HUES48 (cell line): Measurements from ENCODE around the gene RGMB.

Source experiments
- H3K27ac ChIP-seq: one replicate; pipeline ENCODE4 v1.7.0; 2013; ENCODE audit warnings: low read depth, low read length, inconsistent platforms
- H3K27me3 ChIP-seq: 2 replicates; pipeline ENCODE4 v1.6.1; 2013; ENCODE audit warnings: mild to moderate bottlenecking, low read length; ENCODE audit not compliant: control insufficient read depth, insufficient read depth
- H3K36me3 ChIP-seq: 2 replicates; pipeline ENCODE4 v1.6.1; 2013; ENCODE audit warnings: low read length; ENCODE audit not compliant: control insufficient read depth, insufficient read depth
- H3K4me1 ChIP-seq: 2 replicates; pipeline ENCODE4 v1.6.1; 2013; ENCODE audit warnings: mild to moderate bottlenecking, low read length; ENCODE audit not compliant: control insufficient read depth, insufficient read depth
- H3K4me3 ChIP-seq: 2 replicates; pipeline ENCODE4 v1.5.1; 2013; ENCODE audit warnings: mild to moderate bottlenecking, low read depth, low read length
- H3K9ac ChIP-seq: 2 replicates; pipeline ENCODE4 v1.6.1; 2013; ENCODE audit warnings: mild to moderate bottlenecking, low read depth, low read length, moderate library complexity
- H3K9me3 ChIP-seq: 2 replicates; pipeline ENCODE4 v1.6.1; 2013; ENCODE audit warnings: low read length; ENCODE audit not compliant: control insufficient read depth, insufficient read depth

RGMB gene

GRCh38 chr5:98796197-98796972, 22.9 kb downstream of the RGMB start:
- 0 out of 2 replicates have a peak overlapping the region, but pooled peaks have one; percentile 25 for H3K4me3 ChIP-seq
- peaks cover 23% of the 10 kb centered on the region for H3K4me1 ChIP-seq
- H3K9ac ChIP-seq: peak overlapping the region; percentile 42
- no peaks in the 10 kb centered on the region for H3K27me3 ChIP-seq
- peaks cover 16% of the 10 kb centered on the region for H3K36me3 ChIP-seq
- peak overlapping the region; percentile 75 for H3K27ac ChIP-seq
- H3K9me3 ChIP-seq: no peaks in the 10 kb centered on the region

- Histone ChIP-seq H3K9me3 (no peaks in the 10 kb centered on the region), H3K27ac (no peak overlapping the region), H3K4me1 (peaks cover 19% of the 10 kb centered on the region), H3K9ac (no peak overlapping the region), H3K27me3 (no peaks in the 10 kb centered on the region), H3K4me3 (no peak overlapping the region), H3K36me3 (peaks cover 9% of the 10 kb centered on the region)
Observed at GRCh38 chr5:98798371-98798770, 24.9 kb downstream of the RGMB start.

- Histone ChIP-seq H3K9ac (no peak overlapping the region), H3K36me3 (0 out of 2 replicates have a peak, but pooled peaks cover 4% of the 10 kb centered on the region), H3K9me3 (no peaks in the 10 kb centered on the region), H3K27ac (no peak overlapping the region), H3K4me3 (no peak overlapping the region), H3K27me3 (no peaks in the 10 kb centered on the region), H3K4me1 (peaks cover 19% of the 10 kb centered on the region)
Observed at GRCh38 chr5:98798847-98799246, 25.4 kb downstream of the RGMB start.

- H3K27me3 ChIP-seq: no peaks in the 10 kb centered on the region
- no peaks in the 10 kb centered on the region for H3K36me3 ChIP-seq
- no peak overlapping the region for H3K4me3 ChIP-seq
- H3K9me3 ChIP-seq: peaks cover 12% of the 10 kb centered on the region
- H3K27ac ChIP-seq: no peak overlapping the region
- no peak overlapping the region for H3K9ac ChIP-seq
- H3K4me1 ChIP-seq: no peaks in the 10 kb centered on the region
Observed at GRCh38 chr5:98804066-98804465, 30.6 kb downstream of the RGMB start.

GRCh38 chr5:98805070-98805469, 31.6 kb downstream of the RGMB start:
- Histone ChIP-seq H3K9me3 (peaks cover 12% of the 10 kb centered on the region), H3K4me3 (no peak overlapping the region), H3K27me3 (no peaks in the 10 kb centered on the region), H3K4me1 (no peaks in the 10 kb centered on the region), H3K27ac (no peak overlapping the region), H3K9ac (no peak overlapping the region), H3K36me3 (no peaks in the 10 kb centered on the region)

GRCh38 chr5:98807806-98808205, 34.3 kb downstream of the RGMB start:
- Histone ChIP-seq H3K27me3 (no peaks in the 10 kb centered on the region), H3K9me3 (peaks cover 12% of the 10 kb centered on the region), H3K36me3 (no peaks in the 10 kb centered on the region), H3K4me3 (no peak overlapping the region), H3K4me1 (no peaks in the 10 kb centered on the region), H3K27ac (no peak overlapping the region), H3K9ac (no peak overlapping the region)

GRCh38 chr5:98810206-98810605, 36.7 kb downstream of the RGMB start:
- H3K27ac ChIP-seq: no peak overlapping the region
- H3K9me3 ChIP-seq: peaks cover 11% of the 10 kb centered on the region
- H3K9ac ChIP-seq: no peak overlapping the region
- no peak overlapping the region for H3K4me3 ChIP-seq
- H3K4me1 ChIP-seq: no peaks in the 10 kb centered on the region
- H3K27me3 ChIP-seq: no peaks in the 10 kb centered on the region
- H3K36me3 ChIP-seq: no peaks in the 10 kb centered on the region

- H3K27me3 ChIP-seq: no peaks in the 10 kb centered on the region
- H3K4me1 ChIP-seq: no peaks in the 10 kb centered on the region
- no peaks in the 10 kb centered on the region for H3K36me3 ChIP-seq
- no peaks in the 10 kb centered on the region for H3K9me3 ChIP-seq
- no peak overlapping the region for H3K4me3 ChIP-seq
- no peak overlapping the region for H3K27ac ChIP-seq
- H3K9ac ChIP-seq: no peak overlapping the region
Observed at GRCh38 chr5:98813755-98814154, 40.3 kb downstream of the RGMB start.

GRCh38 chr5:98816582-98817222, 43.2 kb downstream of the RGMB start:
- no peaks in the 10 kb centered on the region; the same call in 1 of the 2 replicates for H3K9me3 ChIP-seq
- no peak overlapping the region for H3K27ac ChIP-seq
- H3K27me3 ChIP-seq: no peaks in the 10 kb centered on the region
- no peak overlapping the region for H3K4me3 ChIP-seq
- H3K9ac ChIP-seq: no peak overlapping the region
- H3K36me3 ChIP-seq: no peaks in the 10 kb centered on the region
- H3K4me1 ChIP-seq: no peaks in the 10 kb centered on the region

GRCh38 chr5:98825582-98826375, 52.3 kb downstream of the RGMB start:
- H3K27me3 ChIP-seq: no peaks in the 10 kb centered on the region
- no peaks in the 10 kb centered on the region for H3K36me3 ChIP-seq
- H3K4me3 ChIP-seq: no peak overlapping the region
- no peaks in the 10 kb centered on the region; the same call in 1 of the 2 replicates for H3K9me3 ChIP-seq
- H3K9ac ChIP-seq: no peak overlapping the region
- 0 out of 2 replicates have a peak, but pooled peaks cover 3% of the 10 kb centered on the region for H3K4me1 ChIP-seq
- H3K27ac ChIP-seq: no peak overlapping the region
